H1 (cell line): ENCODE measurements around the gene SLC35A3. TPM values are rescaled to one million over a fixed set of nuclear protein-coding genes. Genes with fewer than 3 reads are reported as not detected.

Experiments
- CTCF ChIA-PET: fragments of 300-600 bp; sonication (Branson Sonifier 250); formaldehyde crosslinking; loops from one replicate; lab custom pipeline; 2021; ENCODE audit not compliant: partially characterized antibody; lab: Charles Lee
- POLR2A ChIA-PET: fragments of 300-600 bp; sonication (Branson Sonifier 250); formaldehyde crosslinking; loops from one replicate; lab custom pipeline; 2021; ENCODE audit warnings: inconsistent platforms; ENCODE audit not compliant: partially characterized antibody; lab: Charles Lee
- DNase-seq, 2 experiments: peaks; one replicate each; pipeline versions ENCODE4 v3.0.0 to v3.0.0-alpha.2; 2010 to 2022; ENCODE audit warnings: low spot score in 2 of 2, low read depth in 1 of 2, mixed read lengths in 1 of 2
- FAIRE-seq: peaks from 2 replicates; lab custom pipeline; 2011; peaks lifted over from hg19 to GRCh38; lab: Jason Lieb, UNC
- H2AFZ ChIP-seq: 2 replicates; pipeline ENCODE4 v1.8.1; 2012; ENCODE audit warnings: low read length, inconsistent platforms
- H2AK5ac ChIP-seq: 2 replicates; pipeline ENCODE4 v1.6.1; 2013; ENCODE audit warnings: low read depth, low read length
- H2BK120ac ChIP-seq: replicated peaks from 2 replicates; pipeline ENCODE3; 2013; ENCODE audit warnings: low read depth, low read length, inconsistent platforms
- H2BK12ac ChIP-seq: 2 replicates; pipeline ENCODE4 v1.6.1; 2013; ENCODE audit warnings: low read depth, low read length
- H2BK15ac ChIP-seq: 2 replicates; pipeline ENCODE4 v1.6.1; 2013; ENCODE audit warnings: low read length
- H2BK20ac ChIP-seq: 2 replicates; pipeline ENCODE4 v1.6.1; 2013; ENCODE audit warnings: low read length
- H2BK5ac ChIP-seq: 2 replicates; pipeline ENCODE4 v1.6.1; 2013; ENCODE audit warnings: low read depth, low read length
- H3K14ac ChIP-seq: 2 replicates; pipeline ENCODE4 v1.6.1; 2013; ENCODE audit warnings: inconsistent platforms; ENCODE audit not compliant: insufficient read length
- H3K18ac ChIP-seq: 2 replicates; pipeline ENCODE4 v1.6.1; 2013; ENCODE audit warnings: low read length; ENCODE audit errors: extremely low read depth
- H3K23ac ChIP-seq: 2 replicates; pipeline ENCODE4 v1.6.1; 2013; ENCODE audit warnings: inconsistent platforms; ENCODE audit not compliant: insufficient read length
- H3K23me2 ChIP-seq: 2 replicates; pipeline ENCODE4 v1.6.1; 2013; ENCODE audit warnings: low read depth, low read length
- H3K27ac ChIP-seq: 2 replicates; pipeline ENCODE4 v1.6.1; 2011; ENCODE audit warnings: low read depth, low read length, inconsistent platforms
- H3K27me3 ChIP-seq, 4 experiments: replicated peaks in 1 of 4; 1 replicate in 1 of 4; 2 replicates in 3 of 4; pipeline versions ENCODE4 v1.6.1 to v1.8.1; 2011 to 2013; ENCODE audit warnings: low read length in 3 of 4, mild to moderate bottlenecking in 3 of 4, inconsistent platforms in 2 of 4, mixed read lengths in 2 of 4, moderate library complexity in 1 of 4; ENCODE audit not compliant: control insufficient read depth in 3 of 4, insufficient read depth in 3 of 4; ENCODE audit errors: extremely low read depth in 1 of 4
- H3K36me3 ChIP-seq, 4 experiments: 2 replicates each; pipeline versions ENCODE4 v1.6.1 to v1.8.1; 2011 to 2013; ENCODE audit warnings: mild to moderate bottlenecking in 4 of 4, low read length in 3 of 4, moderate library complexity in 2 of 4, control low read depth in 1 of 4, inconsistent platforms in 1 of 4; ENCODE audit not compliant: insufficient read depth in 4 of 4, control insufficient read depth in 2 of 4
- H3K4ac ChIP-seq: replicated peaks from 2 replicates; pipeline ENCODE3; 2013; ENCODE audit warnings: low read length, low read depth, mixed read lengths, inconsistent platforms; ENCODE audit not compliant: insufficient read length
- H3K4me1 ChIP-seq, 4 experiments: replicated peaks in 1 of 4; 1 replicate in 1 of 4; 2 replicates in 3 of 4; pipeline versions ENCODE4 v1.6.1 to v1.8.1; 2011 to 2013; ENCODE audit warnings: low read length in 3 of 4, inconsistent platforms in 2 of 4, mixed read lengths in 1 of 4; ENCODE audit not compliant: insufficient read depth in 4 of 4, control insufficient read depth in 3 of 4
- H3K4me2 ChIP-seq, 2 experiments: 2 replicates each; pipeline versions ENCODE4 v1.6.1 to v1.8.1; 2011 to 2013; ENCODE audit warnings: low read depth in 2 of 2, low read length in 2 of 2, control low read depth in 1 of 2, inconsistent platforms in 1 of 2, mild to moderate bottlenecking in 1 of 2; ENCODE audit not compliant: insufficient read depth in 1 of 2
- H3K4me3 ChIP-seq, 4 experiments: fragments of 200-600, 300-600 bp in 1 of 4; sonication (generic), shearing (Covaris generic), sonication (Bioruptor Twin) in 1 of 4; 2 replicates each; pipeline versions ENCODE4 v1.5.1 to v1.8.1; 2011 to 2016; ENCODE audit warnings: low read length in 4 of 4, low read depth in 3 of 4, control low read depth in 2 of 4, inconsistent platforms in 2 of 4, mild to moderate bottlenecking in 2 of 4, mixed read lengths in 1 of 4, moderate library complexity in 1 of 4; ENCODE audit not compliant: insufficient read depth in 2 of 4; ENCODE audit errors: extremely low read depth in 1 of 4
- H3K56ac ChIP-seq: replicated peaks from 2 replicates; pipeline ENCODE3; 2013; ENCODE audit warnings: low read depth, mild to moderate bottlenecking, mixed read lengths, low read length, inconsistent platforms; ENCODE audit not compliant: insufficient read length
- H3K79me1 ChIP-seq: 2 replicates; pipeline ENCODE4 v1.6.1; 2013; ENCODE audit warnings: low read depth, low read length, control low read depth
- H3K79me2 ChIP-seq, 2 experiments: 2 replicates each; pipeline versions ENCODE4 v1.6.1 to v1.8.1; 2012 to 2013; ENCODE audit warnings: low read length in 2 of 2, mild to moderate bottlenecking in 2 of 2, inconsistent platforms in 1 of 2; ENCODE audit not compliant: insufficient read depth in 2 of 2, control insufficient read depth in 1 of 2
- H3K9ac ChIP-seq, 4 experiments: replicated peaks in 1 of 4; 1 replicate in 1 of 4; 2 replicates in 3 of 4; pipeline versions ENCODE4 v1.6.1 to v1.8.1; 2011 to 2013; ENCODE audit warnings: low read depth in 3 of 4, low read length in 3 of 4, control low read depth in 2 of 4, mild to moderate bottlenecking in 2 of 4, moderate library complexity in 2 of 4, inconsistent platforms in 1 of 4; ENCODE audit errors: extremely low read depth in 1 of 4
- H3K9me3 ChIP-seq, 2 experiments: 2 replicates each; pipeline versions ENCODE4 v1.6.1 to v1.8.1; 2012 to 2013; ENCODE audit warnings: mild to moderate bottlenecking in 2 of 2, moderate library complexity in 2 of 2, control low read depth in 1 of 2, inconsistent platforms in 1 of 2, low read depth in 1 of 2, low read length in 1 of 2, mixed read lengths in 1 of 2; ENCODE audit not compliant: insufficient read depth in 2 of 2
- H4K20me1 ChIP-seq, 2 experiments: replicated peaks in 1 of 2; 2 replicates each; pipeline versions ENCODE3 to v1.8.1; 2011 to 2013; ENCODE audit warnings: inconsistent platforms in 2 of 2, low read length in 2 of 2, mild to moderate bottlenecking in 1 of 2; ENCODE audit not compliant: insufficient read depth in 2 of 2, control insufficient read depth in 1 of 2
- H4K5ac ChIP-seq: 2 replicates; pipeline ENCODE4 v1.6.1; 2013; ENCODE audit warnings: low read length, low read depth, mixed read lengths, inconsistent platforms; ENCODE audit not compliant: insufficient read length
- H4K8ac ChIP-seq: 2 replicates; pipeline ENCODE4 v1.8.0; 2013; ENCODE audit warnings: mild to moderate bottlenecking, moderate library complexity, low read length, inconsistent platforms; ENCODE audit not compliant: insufficient read depth; ENCODE audit errors: extremely low read depth
- H4K91ac ChIP-seq: replicated peaks from 2 replicates; pipeline ENCODE3; 2013; ENCODE audit warnings: low read length, mixed read lengths, inconsistent platforms; ENCODE audit not compliant: insufficient read length
- CBX5 ChIP-seq: fragments of 300-800, 300-1000 bp; sonication (generic); IDR thresholded peaks from 2 replicates; pipeline ENCODE4 v1.7.1; 2016; ENCODE audit warnings: antibody characterized with exemption, low read length, low read depth
- MAFK ChIP-seq: IDR thresholded peaks from 2 replicates; pipeline ENCODE4 v1.6.1; 2012; ENCODE audit warnings: low read depth, mild to moderate bottlenecking, improper control_type of control experiment, low read length
- WGBS, 2 experiments: shearing (Covaris generic) in 1 of 2; methylation state at CpG; one replicate each; pipeline versions ENCODE4 v1.1.6 to v1.1.7; 2013 to 2015; ENCODE audit warnings: low lambda C conversion rate in 2 of 2, mixed read lengths in 2 of 2, inconsistent platforms in 1 of 2, low coverage in 1 of 2, missing lambda C conversion rate in 1 of 2; ENCODE audit not compliant: insufficient replicate concordance in 2 of 2, insufficient coverage in 1 of 2, insufficient read length in 1 of 2; ENCODE audit errors: extremely low coverage in 1 of 2, missing lambda C conversion rate in 1 of 2; 5-methylcytosine and 5-hydroxymethylcytosine counted together
- polyA plus RNA-seq, 7 experiments: library from polyadenylated mRNA; depleted of rRNA in 3 of 7; stranded (reverse) in 5 of 7; unstranded in 2 of 7; fragments of >200 nt in 5 of 7; fragments of 200-250 nt in 2 of 7; gene quantifications; 1 replicate in 5 of 7; 2 replicates in 1 of 7; 4 replicates in 1 of 7; pipeline versions ENCODE4 v1.2.1 to v1.2.3, GENCODE V29; 2011 to 2013; ENCODE audit warnings: missing spikeins in 2 of 7, mixed read lengths in 2 of 7
- total RNA-seq: library from RNA; stranded (reverse); fragmentation: NEBNext Ultra II Directional; extraction: Animal tissue kit (Norgen Biotek cat#: 25700); gene quantifications from 2 replicates; pipeline ENCODE4 v1.2.1, GENCODE V29; 2021

The SLC35A3 gene
- total and polyA plus RNA-seq, 2 of the 8 experiments (the other 6 are each of a cell fraction or from before 2014, with no cell fraction given): 3.0 to 13.8 TPM

- H2BK5ac ChIP-seq: no peak overlapping the region
- DNase-seq (no peak), FAIRE-seq (no peak)
- no peak overlapping the region for H3K23ac ChIP-seq
- H2BK20ac ChIP-seq: no peak overlapping the region
- no peaks in the 10 kb centered on the region for H3K79me1 ChIP-seq
- no peak overlapping the region for H3K18ac ChIP-seq
- H3K14ac ChIP-seq: no peak overlapping the region
- no peak overlapping the region for H3K9ac ChIP-seq
- CTCF ChIA-PET: no interaction called here
- H2AFZ ChIP-seq: no peak overlapping the region
- no peaks in the 10 kb centered on the region for H3K4me1 ChIP-seq
- 91% methylated on average over 3 of the region's 3 CpGs; no CpG with 5 or more reads in 1 of the 2 experiments for WGBS, 2 experiments
- no peak overlapping the region for H3K56ac ChIP-seq
- no peak overlapping the region for H4K91ac ChIP-seq
- no peaks in the 10 kb centered on the region for H3K27me3 ChIP-seq
- no peak overlapping the region for H3K4me3 ChIP-seq
- H3K36me3 ChIP-seq: peaks cover 0 to 9% (median 4%) of the 10 kb centered on the region in 4 experiments; a peak in 2 of 8 replicates
- H4K20me1 ChIP-seq: no peaks in the 10 kb centered on the region
- no peak overlapping the region for H2AK5ac ChIP-seq
- no peak overlapping the region for H3K4ac ChIP-seq
- H3K79me2 ChIP-seq: peaks cover 0 to 7% of the 10 kb centered on the region in 2 experiments; a peak in 1 of 4 replicates
- no peak overlapping the region for H3K4me2 ChIP-seq
- H4K5ac ChIP-seq: no peak overlapping the region
- TF ChIP-seq CBX5: no peak
- 0 out of 2 replicates have a peak, but pooled peaks have one; percentile 1 for TF ChIP-seq MAFK
- TF ChIP-seq, all 59 proteins: peak for 1
- no peak overlapping the region for H3K27ac ChIP-seq
- H2BK120ac ChIP-seq: no peak overlapping the region
- no peak overlapping the region for H2BK12ac ChIP-seq
- H4K8ac ChIP-seq: no peak overlapping the region
- peaks cover 0 to 5% of the 10 kb centered on the region in 2 experiments; a peak in 1 of 4 replicates for H3K9me3 ChIP-seq
- no peak overlapping the region for H2BK15ac ChIP-seq
- POLR2A ChIA-PET: no interaction called here
- no peaks in the 10 kb centered on the region for H3K23me2 ChIP-seq
Measured at GRCh38 chr1:99992760-99993467, 23.1 kb downstream of the SLC35A3 start.
